Stimulated activated CD8-positive, alpha-beta memory T cell treated with anti-CD3 and anti-CD28 coated beads, Interleukin-7, amount 100 ng/mL, for 24 hours (primary cell): ENCODE results near the gene CDK4.
A peak's percentile ranks its signal among the peaks of the same experiment; 100 is the strongest.

Source experiments
- DNase-seq: peaks from one replicate; pipeline ENCODE4 v3.0.0-alpha.2; 2020; ENCODE audit warnings: low read depth

CDK4 gene

DNA sequence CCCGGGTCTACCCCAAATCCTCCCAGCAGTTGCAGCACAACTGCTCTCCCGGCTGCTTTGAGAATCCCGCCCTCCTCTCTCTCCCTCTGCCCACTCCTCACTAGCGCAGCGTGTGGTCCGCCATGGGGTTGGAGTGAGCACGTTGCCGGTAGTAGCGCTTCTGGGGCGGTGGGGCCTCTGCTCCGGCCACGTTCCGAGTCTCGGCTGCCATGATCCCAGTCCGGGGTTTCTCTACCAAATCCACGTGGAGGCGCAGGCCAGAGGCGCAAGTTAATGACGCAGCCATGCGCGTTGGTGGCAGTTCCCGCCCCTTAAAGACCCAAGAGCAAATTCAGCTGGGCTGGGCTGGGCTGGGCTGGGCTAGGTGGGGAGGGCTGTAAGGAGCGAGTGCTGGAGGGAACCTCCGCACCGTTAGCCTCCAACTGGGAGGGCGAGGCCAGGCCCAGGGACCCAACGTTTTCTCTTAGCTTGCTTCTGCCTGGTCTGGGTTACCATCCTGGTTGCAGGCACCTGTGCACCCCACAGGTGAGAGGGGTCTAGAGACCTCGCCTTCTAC, 19.8 kb upstream of the CDK4 start, which contains the start of gene METTL1:
Gene METTL1, minus strand, starts transcription at position 233 of the 556 bp plus-strand sequence. Its CDS starts 22 bp downstream, at position 211.
- peak; percentile 89 for DNase-seq

DNA sequence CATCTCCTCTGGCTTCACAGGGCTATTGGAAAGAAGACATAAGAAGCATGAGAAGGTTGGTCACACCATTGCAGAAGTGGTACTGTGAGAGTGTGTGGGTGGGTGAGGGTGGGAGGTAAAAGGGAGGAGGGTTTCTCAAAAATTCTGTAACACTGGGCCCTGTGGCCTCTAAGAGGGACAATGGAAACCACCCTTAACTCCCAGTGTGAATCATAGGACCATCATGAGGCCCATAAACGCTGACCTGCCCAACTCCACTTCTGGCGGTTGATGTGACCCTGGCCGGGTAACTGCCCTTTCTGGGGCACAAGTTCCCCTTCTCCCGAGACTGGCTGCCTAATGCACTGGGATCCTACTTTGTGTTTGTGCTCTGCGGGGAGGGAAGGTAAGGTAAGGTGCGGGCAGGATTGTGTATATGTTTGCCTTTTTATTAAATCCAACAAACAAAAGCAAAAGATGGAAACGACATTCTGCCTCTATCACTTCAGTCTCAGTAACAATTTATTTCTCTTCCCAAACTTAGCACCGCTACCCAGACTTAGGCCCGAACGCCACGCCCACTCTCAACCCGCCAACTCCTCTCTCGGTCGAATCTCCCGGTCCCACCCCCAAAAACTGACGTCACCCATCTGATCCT, 19.2 kb upstream of the CDK4 start:
- peak; percentile 84 for DNase-seq

DNA sequence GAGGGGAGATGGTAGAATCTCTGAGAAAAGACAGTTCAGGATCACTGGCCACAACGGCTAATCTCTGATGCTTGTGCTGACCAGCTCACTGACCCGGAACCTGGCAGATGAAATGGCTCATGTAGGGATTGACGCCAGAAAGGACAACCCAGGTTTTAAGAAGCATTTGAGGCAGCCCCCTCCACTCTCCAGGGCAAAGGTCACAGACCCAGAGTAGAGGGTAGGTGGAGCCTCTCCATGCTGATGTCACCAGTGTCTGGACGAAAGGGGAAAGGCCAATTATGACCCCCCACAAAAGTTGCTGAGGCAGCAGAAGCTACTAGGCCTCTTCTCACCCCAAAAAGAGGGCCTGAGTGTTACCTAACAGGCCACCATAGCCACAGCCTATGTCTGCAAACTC, 18.6 kb upstream of the CDK4 start:
- no peak for DNase-seq

DNA sequence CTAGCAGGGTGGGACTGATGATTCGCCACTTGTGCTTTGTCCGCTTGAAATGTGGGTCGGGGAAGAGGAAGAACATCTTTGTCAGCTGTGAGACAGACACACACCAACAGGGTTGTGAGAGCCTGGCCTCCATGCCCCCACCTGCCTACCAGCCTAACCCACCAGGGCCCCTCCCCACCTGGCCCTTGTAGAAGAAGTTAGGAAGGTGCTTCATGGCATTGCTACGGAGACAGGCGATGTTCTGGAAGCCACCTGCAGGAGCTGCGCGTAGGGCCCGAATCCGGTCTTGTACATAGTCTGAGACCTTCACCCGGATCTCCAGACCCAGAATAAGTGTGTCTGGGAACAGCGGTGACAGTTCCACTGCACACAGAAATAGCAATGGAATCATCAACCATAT, 17.5 kb upstream of the CDK4 start:
- DNase-seq: no peak

DNA sequence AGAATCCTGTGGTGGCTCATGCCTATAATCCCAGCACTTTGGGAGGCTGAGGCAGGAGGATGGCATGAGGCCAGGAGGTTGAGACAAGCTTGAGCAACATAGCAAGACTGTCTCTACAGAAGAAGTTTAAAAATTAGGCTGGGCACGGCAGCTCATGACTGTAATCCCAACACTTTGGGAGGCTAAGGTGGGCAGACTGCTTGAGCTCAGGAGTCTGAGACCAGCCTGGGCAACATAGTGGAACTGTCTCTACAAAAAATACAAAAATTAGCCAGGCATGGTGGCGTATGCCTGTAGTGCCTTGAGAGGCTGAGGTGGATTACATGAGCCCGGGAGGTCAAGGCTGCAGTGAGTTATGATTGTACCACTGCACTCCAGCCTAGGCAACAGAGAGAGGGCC, 15.8 kb upstream of the CDK4 start:
- no peak for DNase-seq

DNA sequence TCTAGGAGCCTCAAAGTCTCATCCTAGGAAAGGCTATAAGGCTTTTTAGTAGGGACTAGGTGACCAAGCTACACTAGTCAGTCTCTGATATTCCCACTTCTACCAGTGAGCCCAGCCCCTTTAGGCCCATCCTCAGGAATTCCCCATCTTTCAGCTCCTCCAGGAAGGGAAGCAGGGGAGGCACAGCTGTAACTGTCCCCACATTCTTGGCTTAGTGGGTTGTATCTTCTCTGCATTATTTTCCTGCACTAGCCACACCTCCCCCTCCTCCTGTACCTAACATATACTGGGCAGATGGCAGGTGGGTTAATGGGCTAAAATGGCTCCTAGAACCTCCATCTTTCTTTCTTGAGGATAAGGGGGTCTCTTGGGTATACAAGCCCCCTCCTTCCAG, 15.2 kb upstream of the CDK4 start:
- DNase-seq: no peak

DNA sequence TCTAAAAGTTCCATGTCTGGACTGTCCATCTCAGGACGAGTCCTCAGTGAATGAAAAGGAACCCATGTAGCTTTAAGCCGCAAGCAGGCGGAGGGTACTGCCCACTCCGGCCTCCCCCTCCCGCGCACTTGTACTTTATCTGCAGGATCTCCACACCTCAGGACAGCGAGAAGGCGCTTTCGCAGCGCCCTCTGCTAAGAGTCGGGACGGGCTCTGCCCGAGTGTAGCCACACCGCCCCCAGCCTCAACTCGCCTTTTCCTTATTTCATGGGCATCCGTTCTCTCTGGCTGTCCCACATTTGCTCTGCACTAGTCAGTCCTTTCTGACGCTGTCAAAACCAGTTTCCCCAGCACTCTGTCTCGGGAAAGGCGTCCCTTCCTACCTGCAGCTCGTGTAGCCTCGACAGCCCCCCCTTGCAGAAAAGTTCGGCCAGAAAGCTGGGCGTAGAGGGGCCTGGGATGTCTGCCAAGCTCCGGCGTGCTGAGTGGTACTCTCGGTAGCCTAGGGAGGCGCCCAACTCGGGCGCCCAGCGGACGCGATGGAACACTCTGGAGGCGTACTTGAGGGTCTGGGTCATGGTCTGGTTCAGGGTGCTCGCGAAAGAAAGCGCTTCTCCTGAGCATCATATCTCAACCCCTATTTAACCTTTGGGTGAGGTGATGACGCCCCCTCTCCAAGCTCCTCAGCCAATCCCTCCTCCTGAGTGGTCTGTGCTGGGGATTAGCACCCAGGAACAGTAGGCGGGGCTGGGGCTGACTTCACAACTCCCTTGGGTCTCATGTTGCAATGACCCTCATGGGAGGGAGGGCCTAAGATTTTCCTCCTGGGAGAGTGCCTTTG, 14.6 kb upstream of the CDK4 start, which contains the start of gene CYP27B1:
Gene CYP27B1, minus strand, starts transcription at position 615 of the 841 bp plus-strand sequence. Its CDS starts 37 bp downstream, at position 578.
- DNase-seq: no peak

DNA sequence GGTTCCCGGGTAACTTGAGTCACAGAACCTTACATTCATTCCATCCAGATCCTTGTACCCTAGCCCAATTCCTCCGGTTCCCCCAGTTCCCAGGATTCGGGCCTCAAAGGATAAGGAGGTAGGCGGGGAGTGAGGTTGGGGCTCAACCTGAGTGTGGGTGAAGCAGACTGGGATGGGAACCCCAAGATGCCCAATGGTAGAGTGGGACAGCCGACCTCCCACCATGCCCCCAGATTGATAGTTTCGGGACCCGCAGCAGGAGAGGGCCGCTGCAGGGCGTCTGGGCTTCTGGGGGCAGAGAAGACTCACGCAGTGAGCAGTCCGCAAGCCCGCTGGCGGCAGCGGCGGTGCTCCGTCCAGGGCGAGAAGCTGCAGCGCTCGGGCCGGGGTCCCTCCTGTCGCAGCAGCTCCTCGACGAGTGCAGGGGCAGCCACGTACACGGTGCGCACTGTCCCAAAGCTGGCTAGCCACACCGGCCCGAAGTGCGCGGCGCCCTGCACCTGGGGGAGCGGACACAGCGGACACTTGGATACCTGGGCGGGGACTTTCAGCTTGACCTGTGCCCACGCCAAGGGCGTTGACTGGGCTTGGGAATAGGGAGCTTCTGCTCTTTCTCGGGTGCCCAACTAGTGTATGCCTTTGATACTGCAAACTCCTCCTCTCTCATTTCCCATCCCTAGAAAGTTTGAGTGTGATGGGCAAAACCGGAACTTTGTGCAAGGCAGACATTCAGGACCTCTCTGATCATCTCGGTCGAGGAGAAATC, 13.8 kb upstream of the CDK4 start:
- no peak for DNase-seq

DNA sequence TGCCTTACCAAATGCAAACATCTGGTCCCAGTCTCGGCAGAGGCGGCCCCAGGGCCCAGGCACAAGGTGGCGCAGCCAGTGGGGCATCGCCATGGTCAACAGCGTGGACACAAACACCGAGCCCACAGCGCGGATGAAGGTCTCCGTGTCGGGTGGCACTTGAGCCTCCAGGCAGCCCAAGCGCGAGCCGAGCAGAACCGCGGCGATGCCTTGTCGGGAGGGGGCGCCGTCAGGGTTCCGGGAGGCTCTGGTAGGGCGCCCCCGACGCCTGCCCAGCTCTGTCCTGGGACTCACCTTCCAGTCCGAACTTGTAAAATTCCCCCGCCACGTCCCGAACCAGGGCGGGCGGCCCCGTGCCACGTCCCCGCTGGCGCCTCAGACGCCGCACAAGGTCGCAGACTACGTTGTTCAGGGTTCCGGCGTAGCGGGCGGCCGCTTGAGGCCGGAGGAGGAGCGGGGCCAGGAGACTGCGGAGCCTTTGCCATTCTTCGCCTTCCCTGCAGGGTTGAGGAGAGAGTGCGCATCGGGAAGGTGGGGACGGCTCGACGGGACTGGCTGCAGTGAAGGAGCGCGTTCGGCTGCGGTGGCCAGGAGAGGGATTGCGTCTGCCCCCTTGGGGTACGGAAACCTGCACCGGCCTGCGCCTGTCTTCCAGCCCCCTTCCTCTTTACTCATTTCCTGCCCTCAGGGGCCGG, 13.0 kb upstream of the CDK4 start:
- no peak for DNase-seq

DNA sequence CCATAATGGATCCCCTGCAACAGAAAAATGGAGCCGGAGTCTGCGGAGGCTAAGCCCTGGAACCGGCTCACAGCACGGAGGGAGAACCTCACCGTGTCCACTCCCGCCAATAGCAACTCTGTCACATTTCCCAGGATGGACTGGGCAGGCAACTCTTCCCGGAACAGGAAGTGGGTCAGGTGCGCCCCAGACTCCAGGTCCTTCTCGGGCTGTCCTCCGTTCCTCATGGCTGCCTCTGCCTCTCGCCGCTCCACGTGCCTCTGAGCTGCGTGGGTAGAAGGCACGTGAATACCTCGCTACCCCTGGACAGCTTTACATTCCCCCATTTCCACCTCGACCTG, 12.5 kb upstream of the CDK4 start:
- DNase-seq: no peak

DNA sequence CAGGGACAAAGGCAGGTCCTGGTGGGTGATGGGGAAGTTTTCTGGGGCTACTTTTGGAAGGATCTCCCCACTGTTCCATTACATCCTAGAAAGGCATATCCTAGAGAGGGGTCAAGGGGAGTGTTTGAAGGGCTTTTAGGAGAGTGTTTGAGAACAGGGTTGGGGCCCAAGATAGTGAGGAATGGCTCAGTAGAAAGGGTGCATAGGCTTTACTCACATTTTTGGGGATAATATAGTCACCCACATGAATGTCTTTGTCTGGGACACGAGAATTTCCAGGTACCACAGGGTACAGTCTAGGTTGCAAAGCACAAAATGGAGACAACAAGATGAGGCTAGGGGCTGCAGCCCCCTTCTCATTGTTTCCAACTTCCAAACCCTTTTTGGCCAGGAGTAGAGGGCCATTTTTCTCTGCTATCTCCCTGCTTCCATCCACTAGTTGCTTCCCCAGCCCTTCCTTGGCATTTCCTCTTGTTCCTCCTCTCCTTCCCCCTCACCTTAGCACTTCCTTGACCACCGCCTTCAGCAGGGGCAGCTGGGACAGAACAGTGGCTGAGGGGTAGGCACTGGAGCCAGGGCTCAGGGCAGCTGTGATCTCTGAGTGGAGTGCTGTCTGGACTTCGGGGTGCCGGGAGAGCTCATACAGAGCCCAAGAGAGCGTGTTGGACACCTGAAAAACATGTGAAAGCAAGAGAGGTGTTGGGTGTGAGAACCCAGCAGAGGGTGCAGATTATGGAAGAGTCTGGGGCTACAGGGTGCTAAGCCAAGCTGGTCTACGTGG, 12.0 kb upstream of the CDK4 start:
- no peak for DNase-seq

DNA sequence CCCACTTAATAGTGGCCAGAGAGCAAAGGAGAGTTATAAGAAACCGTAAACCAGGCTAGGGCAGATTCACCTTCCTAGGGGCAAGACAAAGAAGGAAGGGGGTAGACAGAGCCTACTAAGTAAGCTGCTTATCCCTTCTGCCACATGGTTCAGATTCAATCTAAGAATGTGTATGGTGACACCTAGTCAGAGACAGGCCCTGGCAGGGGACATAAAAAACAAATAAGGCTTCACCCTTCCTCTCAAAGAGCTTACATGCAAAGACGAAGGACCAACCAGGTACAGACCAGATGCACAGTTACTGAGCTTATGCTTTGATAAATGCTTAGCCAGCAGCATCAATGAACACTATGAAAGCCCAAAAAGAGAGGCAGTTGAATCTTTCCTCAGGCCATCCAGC, 10.4 kb upstream of the CDK4 start:
- no peak for DNase-seq

DNA sequence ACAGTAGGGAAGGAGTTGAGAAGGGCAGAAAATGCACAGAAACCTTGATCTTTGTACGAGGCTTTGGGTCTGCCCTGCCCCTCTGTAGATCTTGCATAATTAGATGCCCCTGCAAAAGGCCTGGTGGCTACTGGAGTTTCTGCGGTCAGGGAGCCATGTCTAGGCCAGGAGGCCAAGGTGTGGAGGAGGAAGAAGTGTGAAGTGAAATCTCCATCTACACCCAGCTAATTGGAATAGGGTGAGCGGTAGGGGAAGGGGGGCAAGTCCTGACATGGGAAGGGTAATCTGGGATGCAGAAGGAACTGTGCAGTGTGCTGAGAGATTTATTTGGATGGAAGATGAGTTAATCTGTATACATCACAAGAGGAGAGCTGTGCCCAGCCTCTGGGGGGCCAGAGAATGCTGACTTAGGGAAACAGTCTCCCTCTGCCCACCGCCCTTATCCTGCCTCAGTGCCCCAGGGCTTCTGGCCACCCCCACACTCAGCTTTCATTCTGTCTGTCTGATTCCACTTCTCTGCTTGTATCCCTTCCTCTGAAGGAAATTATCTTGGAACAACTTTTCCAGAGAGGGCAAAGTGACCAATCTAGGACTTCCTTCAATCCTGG, 9.4 kb upstream of the CDK4 start:
- no peak for DNase-seq

DNA sequence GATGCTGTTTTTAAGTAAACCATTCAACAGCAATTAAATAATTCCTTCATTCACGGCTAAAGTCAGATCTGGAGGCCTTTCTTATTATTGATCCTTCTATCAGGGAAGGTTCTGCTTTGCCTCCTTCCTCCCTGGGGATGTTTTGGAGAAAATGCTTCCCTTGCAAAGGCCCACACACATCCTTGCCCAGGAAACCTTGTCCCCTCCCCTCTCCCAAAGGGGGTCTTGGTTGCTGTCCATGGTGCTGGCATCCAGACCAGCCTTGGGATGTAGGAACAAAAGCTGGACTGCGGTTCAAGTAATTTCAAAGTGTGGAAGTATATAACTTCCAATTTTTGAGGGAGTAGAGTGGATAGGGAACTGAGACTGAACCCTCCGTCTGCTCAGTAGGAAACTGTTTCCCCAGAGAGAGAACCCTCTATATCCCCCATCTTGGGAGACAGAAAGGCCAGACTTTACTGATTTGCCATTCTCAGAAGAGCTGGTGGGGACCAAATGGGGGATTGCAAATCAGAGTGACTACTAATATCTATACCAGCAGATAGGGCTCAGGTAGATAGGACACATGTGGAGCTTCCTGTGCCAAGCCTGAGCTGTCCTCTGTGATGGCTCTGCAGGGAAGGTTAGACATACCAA, 8.4 kb upstream of the CDK4 start:
- no peak for DNase-seq

DNA sequence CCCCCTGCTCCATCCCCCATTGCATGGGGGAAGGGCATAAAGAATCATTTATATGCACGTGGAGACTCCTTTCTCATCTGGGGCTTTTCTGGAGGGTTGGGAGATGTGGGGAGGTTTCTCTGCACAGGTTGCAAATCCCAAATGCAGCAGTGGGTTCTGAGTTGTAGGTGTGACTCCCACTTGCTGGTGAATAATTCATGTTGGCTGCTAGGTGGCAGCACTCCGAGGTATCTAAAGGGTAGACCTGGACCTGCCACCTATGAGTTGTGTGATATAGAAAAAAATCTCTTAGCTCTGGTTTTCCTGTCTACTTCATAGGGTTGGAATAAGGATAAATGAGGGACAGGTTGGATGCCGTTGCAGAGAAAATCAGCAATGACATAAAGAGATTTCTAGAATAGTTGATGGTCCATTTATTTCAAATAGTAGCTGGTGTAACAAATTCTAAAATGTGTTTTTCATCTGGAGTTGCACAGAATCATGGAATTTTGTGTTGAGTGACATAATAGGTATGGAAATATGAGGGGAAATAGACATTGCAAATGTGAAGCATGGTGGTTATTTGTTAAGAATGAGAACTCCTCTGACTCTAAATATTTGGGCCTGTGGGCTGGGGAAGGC, 7.4 kb upstream of the CDK4 start:
- DNase-seq: no peak

DNA sequence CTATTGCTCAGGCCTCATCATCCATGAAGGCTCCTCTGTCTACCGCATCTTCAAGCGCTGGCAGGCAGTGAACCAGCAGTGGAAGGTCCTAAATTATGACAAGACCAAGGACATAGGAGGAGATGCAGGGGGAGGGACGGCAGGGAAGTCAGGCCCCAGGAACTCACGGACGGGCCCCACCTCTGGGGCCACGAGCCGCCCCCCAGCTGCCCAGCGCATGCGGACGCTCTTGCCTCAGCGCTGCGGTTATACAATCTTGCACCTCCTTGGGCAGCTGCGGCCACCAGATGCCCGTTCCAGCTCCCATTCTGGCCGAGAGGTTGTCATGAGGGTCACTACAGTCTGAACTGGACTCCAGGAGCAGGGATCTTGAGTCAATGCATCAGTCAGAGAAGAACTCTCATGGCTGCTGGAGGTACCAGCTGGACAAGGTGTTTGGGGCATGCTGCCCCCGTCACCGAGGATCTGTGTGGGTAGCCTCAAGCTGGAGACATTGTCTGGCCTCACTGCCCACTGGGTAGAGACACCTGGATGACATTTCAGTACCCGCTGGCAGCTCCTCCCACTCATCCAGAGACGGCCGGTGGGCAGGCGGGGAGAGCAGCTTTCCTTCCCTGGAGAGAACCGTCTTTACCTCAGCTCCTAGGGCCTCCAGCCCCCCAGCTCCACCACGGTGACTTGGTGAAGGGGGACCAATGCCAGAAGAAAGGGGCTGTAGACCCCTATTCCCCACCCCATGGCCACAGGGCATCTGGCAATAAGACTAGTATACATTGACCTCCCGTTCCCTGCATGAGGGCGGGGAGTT, 6.6 kb upstream of the CDK4 start:
- DNase-seq: no peak

DNA sequence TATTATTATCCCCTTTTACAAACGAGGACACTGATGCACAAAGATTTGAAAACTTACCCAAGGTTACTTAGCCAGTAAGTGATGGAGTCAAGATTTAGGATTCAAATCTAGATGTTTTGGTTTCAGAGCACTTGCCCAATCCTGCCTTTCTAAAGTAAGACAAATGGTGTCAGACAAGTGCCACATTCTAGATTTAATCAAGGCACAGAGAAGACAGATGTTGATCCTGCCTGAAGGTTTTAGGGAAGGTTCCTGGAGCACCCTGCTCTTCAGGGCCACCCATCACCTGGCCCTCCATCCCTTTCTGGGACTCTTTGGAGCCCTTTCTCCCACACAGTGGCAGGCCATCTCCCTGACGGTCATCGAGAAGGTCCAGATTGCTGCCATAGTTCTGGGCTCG, 5.7 kb upstream of the CDK4 start:
- DNase-seq: no peak

DNA sequence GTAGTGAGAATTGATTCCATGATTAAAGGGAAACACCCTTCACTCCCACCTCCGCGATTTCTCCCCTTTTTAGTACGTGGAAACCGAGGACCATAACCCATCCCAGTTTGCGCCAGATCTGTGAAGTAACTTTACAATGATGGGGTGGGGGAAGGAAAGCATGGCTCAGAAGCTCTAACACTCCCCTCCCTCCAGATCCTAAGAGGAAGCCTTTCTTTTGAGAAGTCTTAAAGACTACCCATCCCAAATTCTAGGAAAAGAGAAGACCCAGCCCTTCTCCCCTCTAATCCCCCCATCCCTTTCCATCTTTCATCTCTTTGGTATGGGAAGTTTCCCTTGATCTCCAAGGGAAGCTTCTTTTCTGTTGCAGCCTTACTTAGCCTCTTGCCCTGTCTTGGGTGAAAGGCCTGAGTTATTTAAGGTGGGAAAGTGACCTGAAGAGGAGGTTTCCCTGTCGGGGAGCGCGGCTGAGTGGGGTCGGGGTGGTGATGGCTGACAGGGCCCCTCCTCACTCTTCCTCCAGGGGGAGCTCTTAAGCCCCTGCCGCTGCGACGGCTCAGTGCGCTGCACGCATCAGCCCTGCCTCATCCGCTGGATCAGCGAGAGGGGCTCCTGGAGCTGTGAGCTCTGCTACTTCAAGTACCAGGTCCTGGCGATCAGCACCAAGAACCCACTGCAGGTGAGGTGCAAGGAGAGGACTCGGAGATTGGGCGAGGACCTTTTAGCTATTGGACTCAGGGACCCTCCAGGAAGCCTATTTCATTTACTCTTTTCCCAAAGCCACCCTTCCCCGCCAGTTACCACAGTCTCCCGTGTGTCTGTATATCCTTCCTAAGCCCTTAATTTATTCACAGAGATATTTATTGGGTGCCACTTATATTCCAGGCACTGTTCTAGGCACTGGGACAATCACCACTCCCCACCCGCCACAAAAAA, 4.6 kb upstream of the CDK4 start:
- no peak for DNase-seq
